Posterior vena cava (tissue), 2 donors: Measurements from ENCODE around the gene ZNF598. TPM values are rescaled to one million over a fixed set of nuclear protein-coding genes. Genes with fewer than 3 reads are reported as not detected.
A peak's percentile ranks its signal among the peaks of the same experiment; 100 is the strongest.
"Not testable (repeated sequence)": the region's sequence is repeated elsewhere in the genome, so short reads cannot be mapped to it uniquely, and the experiment has no call there.

Experiments used
- DNase-seq: peaks from one replicate; pipeline ENCODE4 v3.0.0-alpha.2; 2020; ENCODE audit warnings: low spot score
- intact Hi-C, 2 donors: fragments of 100-400 bp; cut with DNase I; formaldehyde crosslinking; loops; one replicate each; pipeline versions ENCODE4 v1.14.1 to v1.14.2; 2022 to 2023
- total RNA-seq, 2 donors: library from RNA; stranded (reverse); fragmentation: NEBNext Ultra II Directional; extraction: Animal tissue kit (Norgen Biotek cat#: 25700); gene quantifications; one replicate each; pipeline ENCODE4 v1.2.1, GENCODE V29; 2021
- donor health status: DM: yes; HTN: yes; CAD: no.
- donor health status: DM: yes; HTN: yes; CAD: no.

ZNF598 gene
- total RNA-seq, 2 donors from 2014 or later, result 29.4 to 38.7 TPM

GRCh38 chr16:2042171-2042985 is 32.8 kb upstream of the ZNF598 start:
- intact Hi-C loops, result no loop called here
- no peak for DNase-seq

- no peak for DNase-seq
- intact Hi-C loops, result no loop called here
These were observed 31.3 kb upstream of the ZNF598 start for GRCh38 chr16:2040787-2041522.

- intact Hi-C loops, result no loop called here
- DNase-seq, result no peak
These were observed 30.6 kb upstream of the ZNF598 start for GRCh38 chr16:2040041-2040786.

- intact Hi-C loops, result loop anchor here in 1 of 2 donors (10.0 kb wide), 1 partner anchor 55 kb away; no protein-coding TSS in a partner anchor
- DNase-seq, result no peak
These were observed 29.8 kb upstream of the ZNF598 start for GRCh38 chr16:2039274-2040031.

- DNase-seq, result no peak
- intact Hi-C loops, result loop anchor here in 1 of 2 donors (10.0 kb wide), 1 partner anchor 56 kb away; no protein-coding TSS in a partner anchor
These were observed 29.0 kb upstream of the ZNF598 start for GRCh38 chr16:2038382-2039231.

- intact Hi-C loops, result loop anchor here in 1 of 2 donors (10.0 kb wide), 1 partner anchor 57 kb away; no protein-coding TSS in a partner anchor
- no peak for DNase-seq
These were observed 28.2 kb upstream of the ZNF598 start for GRCh38 chr16:2037647-2038381.

- intact Hi-C loops, result loop anchor here in 1 of 2 donors (10.0 kb wide), 1 partner anchor 58 kb away; no protein-coding TSS in a partner anchor
- DNase-seq, result no peak
These were observed 27.5 kb upstream of the ZNF598 start for GRCh38 chr16:2037115-2037514.

- DNase-seq, result no peak
- intact Hi-C loops, result loop anchor here in 1 of 2 donors (10.0 kb wide), 1 partner anchor 58 kb away; no protein-coding TSS in a partner anchor
These were observed 26.8 kb upstream of the ZNF598 start for GRCh38 chr16:2036200-2036966.

- intact Hi-C loops, result loop anchor here in 1 of 2 donors (10.0 kb wide), 1 partner anchor 59 kb away; no protein-coding TSS in a partner anchor
- peak; percentile 89 for DNase-seq
These were observed 26.0 kb upstream of the ZNF598 start for GRCh38 chr16:2035431-2036199.

- intact Hi-C loops, result loop anchor here in 1 of 2 donors (10.0 kb wide), 1 partner anchor 60 kb away; no protein-coding TSS in a partner anchor
These were observed 25.2 kb upstream of the ZNF598 start for GRCh38 chr16:2034696-2035430.

GRCh38 chr16:2033909-2034695 is 24.5 kb upstream of the ZNF598 start:
- intact Hi-C loops, result loop anchor here in 1 of 2 donors (10.0 kb wide), 1 partner anchor 61 kb away; no protein-coding TSS in a partner anchor
- DNase-seq, result not testable (repeated sequence)

More at GRCh38 chr16:2034696-2035430, 25.2 kb upstream of the ZNF598 start:
- no peak for DNase-seq

- intact Hi-C loops, result loop anchor here in 1 of 2 donors (10.0 kb wide), 1 partner anchor 62 kb away; no protein-coding TSS in a partner anchor
- DNase-seq, result peak; percentile 90
These were observed 23.7 kb upstream of the ZNF598 start for GRCh38 chr16:2033057-2033908.
